NK-92 (cell line): Measurements from ENCODE around the gene C1GALT1C1L.
"Not testable (repeated sequence)": the region's sequence is repeated elsewhere in the genome, so short reads cannot be mapped to it uniquely, and the experiment has no call there.

Source experiments
- DNase-seq: peaks from one replicate; lab custom pipeline; 2025; ENCODE audit not compliant: unreplicated experiment; lab: John Stamatoyannopoulos, UW

Gene C1GALT1C1L

GRCh38 chr2:43676322-43677050, at the start of gene C1GALT1C1L:
Gene C1GALT1C1L (minus strand): TSS chr2:43676429. CDS start chr2:43676322, 107 bp downstream.
- DNase-seq: no peak

- DNase-seq: no peak
These were observed 49.5 kb upstream of the C1GALT1C1L start for GRCh38 chr2:43725711-43726246.

- no peak for DNase-seq
These were observed 48.7 kb upstream of the C1GALT1C1L start for GRCh38 chr2:43724728-43725526.

- DNase-seq: no peak
These were observed 42.4 kb upstream of the C1GALT1C1L start for GRCh38 chr2:43718530-43719124.

GRCh38 chr2:43717322-43717721, 41.1 kb upstream of the C1GALT1C1L start:
- DNase-seq: no peak

GRCh38 chr2:43715300-43716098, 39.3 kb upstream of the C1GALT1C1L start:
- no peak for DNase-seq

GRCh38 chr2:43714164-43714563, 37.9 kb upstream of the C1GALT1C1L start:
- DNase-seq: no peak

- no peak for DNase-seq
These were observed 34.6 kb upstream of the C1GALT1C1L start for GRCh38 chr2:43710866-43711265.

- DNase-seq: no peak
These were observed 32.7 kb upstream of the C1GALT1C1L start for GRCh38 chr2:43708891-43709290.

- DNase-seq: no peak
These were observed 31.9 kb upstream of the C1GALT1C1L start for GRCh38 chr2:43708178-43708577.

GRCh38 chr2:43707255-43708015, 31.2 kb upstream of the C1GALT1C1L start:
- no peak for DNase-seq

- no peak for DNase-seq
These were observed 24.9 kb upstream of the C1GALT1C1L start for GRCh38 chr2:43701111-43701510.

- DNase-seq: no peak
These were observed 23.5 kb upstream of the C1GALT1C1L start for GRCh38 chr2:43699761-43700160.

GRCh38 chr2:43698140-43698539, 21.9 kb upstream of the C1GALT1C1L start:
- not testable (repeated sequence) for DNase-seq

- no peak for DNase-seq
These were observed 16.3 kb upstream of the C1GALT1C1L start for GRCh38 chr2:43692428-43692994.

GRCh38 chr2:43689999-43690398, 13.8 kb upstream of the C1GALT1C1L start:
- DNase-seq: no peak

GRCh38 chr2:43685357-43685756, 9.1 kb upstream of the C1GALT1C1L start:
- DNase-seq: no peak

GRCh38 chr2:43677783-43678182, 1.6 kb upstream of the C1GALT1C1L start:
- DNase-seq: not testable (repeated sequence)

- DNase-seq: no peak
These were observed 445 bp downstream of the C1GALT1C1L start for GRCh38 chr2:43675646-43676321.
